Measurements from ENCODE around the gene CAMK2D.

- TF ChIP-seq REST (IDR thresholded peaks at IDR 0.05; ENCODE audit: unreplicated experiment) = no peak
- no peak for TF ChIP-seq CTCF (conservative IDR thresholded peaks at IDR 0.05; ENCODE audit: low read depth in 2 of 2)
- TF ChIP-seq EZH2 (IDR thresholded peaks at IDR 0.05; ENCODE audit: low read depth, unreplicated experiment) = no peak
- no peak for TF ChIP-seq POLR2AphosphoS5 (IDR thresholded peaks at IDR 0.05; ENCODE audit: low read depth)
- no peak for TF ChIP-seq STAT1 (IDR thresholded peaks at IDR 0.05; ENCODE audit: unreplicated experiment)
- TF ChIP-seq CREB1 (CRISPR knock-in tag; IDR thresholded peaks at IDR 0.05; ENCODE audit: low read depth) = no peak
- no peak for TF ChIP-seq ETS1 (IDR thresholded peaks at IDR 0.05)
- no peak for TF ChIP-seq EZH2phosphoT487 (IDR thresholded peaks at IDR 0.05; ENCODE audit: unreplicated experiment)
- no peak for TF ChIP-seq ZNF114 (CRISPR knock-in tag; IDR thresholded peaks at IDR 0.05)
- no peak for TF ChIP-seq JUNB (IDR thresholded peaks at IDR 0.05; ENCODE audit: unreplicated experiment)
- no peak for TF ChIP-seq ZNF462 (CRISPR knock-in tag; IDR thresholded peaks at IDR 0.05)
- TF ChIP-seq NANOG (IDR thresholded peaks at IDR 0.05; ENCODE audit: borderline replicate concordance) = no peak
- no peak for TF ChIP-seq ZNF331 (CRISPR knock-in tag; IDR thresholded peaks at IDR 0.05; ENCODE audit: low read depth)
Measured at GRCh38 chr4:113675731-113676697, 85.5 kb downstream of the CAMK2D start.
